ENCODE data around the gene ECEL1.

GRCh38 chr2:232503809-232504323 is 16.2 kb upstream of the ECEL1 start:
- no peak for TF ChIP-seq CTCF (IDR thresholded peaks at IDR 0.05)
- no peak for TF ChIP-seq POLR2A (IDR thresholded peaks at IDR 0.05)

Data from uterus (tissue), 2 donors.